ENCODE measurements around the gene HSD3B2.
A peak's percentile ranks its signal among the peaks of the same experiment; 100 is the strongest.
"Not testable (repeated sequence)": the region's sequence is repeated elsewhere in the genome, so short reads cannot be mapped to it uniquely, and the experiment has no call there.

HSD3B2 gene

DNA sequence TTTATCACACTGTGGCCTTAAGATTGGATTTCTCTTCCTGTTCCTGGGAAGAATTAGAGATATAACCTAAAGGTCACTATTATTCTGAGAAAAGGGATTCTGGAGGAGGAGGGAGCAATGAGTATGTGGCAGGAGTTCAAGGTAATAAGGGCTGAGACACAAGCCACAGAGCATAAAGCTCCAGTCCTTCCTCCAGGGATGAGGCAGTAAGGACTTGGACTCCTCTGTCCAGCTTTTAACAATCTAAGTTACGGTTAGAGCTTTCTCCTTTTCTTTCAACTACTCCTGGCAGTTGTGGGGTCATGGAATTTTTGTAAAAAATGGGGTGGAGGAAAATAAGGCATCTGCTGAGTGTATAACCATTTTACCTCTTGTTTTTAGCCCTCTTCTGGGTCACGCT lies at the start of gene HSD3B2:
TSS of gene HSD3B2 (plus strand) at position 201 of the 400 bp plus-strand sequence. CDS start 270 bp downstream, outside the sequence.
- no peak for DNase-seq

DNA sequence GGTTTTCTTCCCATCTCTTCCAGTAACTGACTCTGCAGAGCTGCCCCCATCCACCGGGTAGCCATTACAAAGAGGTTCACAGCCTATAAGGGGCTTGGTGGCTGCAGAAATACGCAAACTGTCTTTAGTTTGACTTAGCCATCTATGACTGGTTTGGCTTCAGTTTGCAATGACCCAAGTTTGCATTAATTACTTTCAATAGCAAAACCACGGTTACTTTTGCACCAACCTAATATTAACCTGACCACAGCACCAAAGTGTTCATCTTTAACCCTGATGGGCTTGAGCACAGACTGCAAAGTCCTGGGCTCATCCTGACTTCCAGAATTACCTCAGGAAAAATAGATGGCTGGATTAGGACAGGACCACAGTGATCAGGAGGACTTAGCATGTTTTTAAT lies 48.5 kb upstream of the HSD3B2 start:
- no peak for DNase-seq

DNA sequence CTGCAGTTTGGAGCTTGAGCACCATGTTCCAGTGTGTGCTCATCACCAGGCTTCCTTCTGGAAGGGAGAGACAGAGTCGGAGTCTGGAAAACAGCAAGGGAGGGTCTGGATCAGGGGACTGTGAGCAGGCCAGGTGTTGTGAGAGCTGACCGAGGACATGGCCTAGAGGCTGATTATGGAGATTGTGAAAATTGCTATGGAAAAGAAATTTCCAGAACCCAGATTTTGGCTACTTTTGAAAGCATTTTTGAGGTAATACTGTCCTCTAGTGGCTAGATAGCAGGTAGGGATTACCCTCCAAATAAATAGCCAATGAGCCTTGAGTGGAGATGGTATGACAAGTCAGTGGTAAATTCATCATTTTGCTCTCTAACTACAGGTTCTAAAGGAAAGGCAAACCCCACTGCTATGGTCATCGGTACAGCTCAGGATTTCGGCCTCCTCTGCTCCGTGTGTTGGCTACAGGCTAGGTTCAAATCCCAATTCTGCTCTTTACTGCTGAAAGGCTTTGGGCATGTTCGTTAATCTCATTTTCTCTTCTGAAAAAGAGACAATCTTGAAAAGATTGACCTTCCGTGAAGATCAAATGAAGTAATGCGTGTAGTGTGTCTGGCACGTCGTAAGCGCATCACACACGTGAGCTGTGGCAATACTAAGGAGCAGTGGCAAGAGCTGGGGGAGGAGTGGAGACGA lies 47.4 kb upstream of the HSD3B2 start:
- DNase-seq, result peak; percentile 21

DNA sequence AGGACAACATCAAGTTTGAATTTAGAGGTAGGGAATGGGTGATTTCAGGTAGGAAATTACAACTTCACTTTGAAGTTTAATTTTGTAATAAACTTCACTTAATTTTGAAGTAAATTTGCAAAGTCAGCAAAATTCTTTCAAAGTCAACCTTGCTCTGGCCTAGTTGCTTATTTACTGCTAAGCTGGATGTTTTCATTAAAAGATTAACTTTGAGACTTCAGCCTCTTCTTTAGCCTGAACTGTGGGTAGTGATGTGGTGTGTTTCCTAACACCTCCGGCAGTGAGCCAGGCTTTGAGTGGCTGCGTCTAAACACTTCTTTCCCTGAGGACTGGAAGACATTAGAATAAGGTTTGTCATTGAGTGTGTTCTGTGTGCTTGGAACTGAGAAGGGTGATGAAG lies 46.4 kb upstream of the HSD3B2 start, which contains the start of gene HAO2:
TSS of gene HAO2 (plus strand) at position 232 of the 400 bp plus-strand sequence. CDS start 12,301 bp downstream, outside the sequence.
- DNase-seq, result no peak

DNA sequence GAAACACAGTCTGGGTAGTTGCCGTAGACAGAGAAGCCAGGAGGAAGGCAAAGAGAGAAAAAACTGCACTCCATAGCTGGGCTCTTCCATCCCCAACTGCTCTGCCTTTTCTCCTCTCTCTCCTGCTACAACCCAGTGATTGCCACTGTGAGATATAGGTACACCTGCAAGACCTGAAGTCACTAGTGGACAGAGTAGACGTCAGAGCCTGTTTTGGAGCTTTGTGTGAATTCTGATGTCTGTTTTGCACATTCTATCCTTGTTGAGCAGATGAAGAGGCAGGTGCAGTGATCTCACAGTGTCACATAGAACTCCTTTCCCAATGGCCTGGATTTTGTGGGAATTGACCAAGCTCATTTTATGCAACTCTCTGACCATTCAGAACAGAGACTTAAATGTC lies 44.2 kb upstream of the HSD3B2 start:
- DNase-seq, result no peak

DNA sequence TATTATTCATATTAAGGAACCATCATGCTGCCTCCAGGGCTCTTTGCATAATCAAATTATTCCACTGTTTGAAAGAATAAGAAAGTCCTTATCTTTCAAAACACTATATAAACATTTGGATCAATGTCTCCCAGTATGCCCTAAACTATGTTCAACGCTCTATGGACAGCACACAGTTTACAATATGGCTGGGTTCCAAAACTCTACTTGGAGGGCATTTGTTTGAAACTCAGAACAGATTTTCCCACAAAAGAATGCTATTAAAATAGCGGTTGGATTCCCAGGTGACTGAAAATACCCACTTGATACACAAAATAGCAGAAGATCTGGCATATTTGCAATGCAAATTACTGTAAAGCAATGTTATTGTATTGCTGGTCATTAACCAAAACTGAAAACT lies 43.1 kb upstream of the HSD3B2 start:
- DNase-seq, result peak; percentile 7

DNA sequence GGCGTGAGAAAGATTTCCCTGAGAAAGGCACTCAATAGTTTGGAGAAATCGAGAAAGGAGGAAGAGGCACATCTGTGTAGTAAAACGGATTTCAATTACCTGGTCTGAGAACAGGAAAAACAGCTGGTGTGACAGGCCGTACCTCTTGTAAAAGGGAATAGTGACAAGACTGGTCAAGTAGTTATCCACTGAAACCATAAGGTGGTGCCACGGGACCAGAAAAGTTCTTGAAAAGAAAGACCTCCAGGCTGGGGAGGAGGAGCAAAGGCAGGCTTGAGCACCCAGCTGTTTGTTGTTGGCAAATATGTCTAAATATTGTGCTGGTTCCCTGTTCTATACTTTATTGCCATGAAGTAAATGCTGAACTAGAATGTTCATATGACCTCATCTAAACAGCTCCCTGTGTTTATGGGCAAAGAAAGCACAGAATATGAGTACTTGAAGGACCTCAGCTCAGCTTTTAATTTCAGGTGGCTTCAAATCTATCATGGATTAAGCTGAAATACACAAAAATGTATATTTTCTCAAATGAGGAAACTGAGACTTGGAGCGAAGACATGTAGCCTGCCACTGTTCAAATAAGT lies 42.4 kb upstream of the HSD3B2 start:
- peak; percentile 28 for DNase-seq

DNA sequence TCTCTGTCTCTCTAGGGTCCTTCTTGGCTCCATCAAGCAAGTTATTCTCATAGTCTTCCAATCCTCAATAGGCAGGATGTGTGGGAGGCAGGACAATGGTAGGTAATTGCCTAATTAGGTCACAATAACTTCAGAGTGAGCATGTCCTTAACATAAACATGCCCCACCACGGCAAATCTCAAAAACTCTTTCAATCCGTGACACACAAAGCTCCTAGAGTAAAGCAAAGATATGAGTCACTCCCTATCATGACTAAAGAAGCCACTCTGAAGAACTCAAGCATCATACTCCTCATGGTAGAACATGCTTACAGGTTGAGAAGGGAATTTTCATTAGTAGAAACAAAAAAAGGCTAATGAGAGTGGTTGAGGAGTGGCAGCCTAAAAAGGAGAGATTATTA lies 41.5 kb upstream of the HSD3B2 start:
- no peak for DNase-seq

DNA sequence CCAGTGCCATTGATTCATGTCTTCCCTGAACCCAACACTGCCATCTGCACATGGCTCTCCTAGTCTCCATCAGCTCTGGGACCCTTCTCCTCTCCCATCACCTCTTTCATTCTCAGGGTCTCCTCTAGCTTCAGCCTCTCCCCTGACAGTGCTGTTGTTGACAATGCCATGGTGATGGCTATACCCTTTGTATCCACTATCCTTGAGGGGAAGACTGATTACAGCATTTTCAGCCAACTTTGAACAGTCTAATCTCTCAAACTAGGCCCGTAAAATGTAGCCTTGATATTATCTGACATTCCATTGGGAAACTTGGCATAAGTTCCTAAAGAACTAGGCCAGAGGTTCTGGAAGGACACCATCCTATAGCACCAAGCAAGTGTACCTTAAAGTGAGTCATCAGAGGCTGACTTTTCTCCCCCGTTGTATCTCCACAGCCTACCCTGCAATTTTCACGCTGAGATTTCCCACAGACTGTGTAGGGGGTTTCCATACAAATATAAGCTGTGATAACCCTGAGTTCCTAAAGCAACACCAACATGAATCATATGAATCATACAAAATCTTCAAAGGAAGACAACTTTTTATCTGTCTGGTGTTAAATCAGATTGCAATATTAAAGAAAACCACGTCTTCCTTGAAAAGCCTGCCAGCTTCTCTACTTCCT lies 40.6 kb upstream of the HSD3B2 start:
- peak; percentile 3 for DNase-seq

DNA sequence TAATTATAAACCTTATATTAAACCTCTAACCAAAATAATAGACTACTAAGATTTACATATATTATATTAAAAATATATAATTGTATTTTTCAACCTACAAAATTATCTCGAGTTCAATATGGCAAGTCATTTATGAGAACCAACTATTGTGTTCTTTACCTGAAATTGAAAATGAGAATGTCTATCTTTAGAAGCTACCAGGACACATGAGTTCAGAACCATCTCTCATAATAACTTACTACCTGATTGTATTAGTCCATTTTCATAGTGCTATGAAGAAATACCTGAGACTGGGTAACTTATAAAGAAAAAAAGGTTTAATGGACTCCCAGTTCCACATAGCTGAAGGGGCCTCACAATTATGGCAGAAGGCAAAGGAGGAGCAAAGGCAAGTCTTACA lies 39.6 kb upstream of the HSD3B2 start:
- DNase-seq, result no peak

DNA sequence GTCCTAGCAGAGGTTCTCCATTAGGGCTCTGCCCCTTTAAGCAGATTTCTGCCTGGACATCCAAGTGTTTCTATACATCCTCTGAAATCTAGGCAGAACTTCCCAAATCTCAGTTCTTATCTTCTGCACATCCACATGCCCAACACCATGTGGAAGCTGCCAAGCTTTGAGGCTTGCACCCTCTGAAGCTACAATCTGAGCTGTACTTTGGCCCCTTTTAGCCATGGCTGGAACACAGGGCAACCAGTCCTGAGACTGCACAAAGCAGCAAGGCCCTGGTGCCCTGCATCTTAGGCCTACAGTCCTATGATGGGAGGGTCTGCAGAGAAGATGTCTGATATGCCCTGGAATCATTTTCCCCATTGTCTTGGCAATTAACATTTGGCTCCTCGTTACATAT lies 38.4 kb upstream of the HSD3B2 start:
- DNase-seq, result no peak

DNA sequence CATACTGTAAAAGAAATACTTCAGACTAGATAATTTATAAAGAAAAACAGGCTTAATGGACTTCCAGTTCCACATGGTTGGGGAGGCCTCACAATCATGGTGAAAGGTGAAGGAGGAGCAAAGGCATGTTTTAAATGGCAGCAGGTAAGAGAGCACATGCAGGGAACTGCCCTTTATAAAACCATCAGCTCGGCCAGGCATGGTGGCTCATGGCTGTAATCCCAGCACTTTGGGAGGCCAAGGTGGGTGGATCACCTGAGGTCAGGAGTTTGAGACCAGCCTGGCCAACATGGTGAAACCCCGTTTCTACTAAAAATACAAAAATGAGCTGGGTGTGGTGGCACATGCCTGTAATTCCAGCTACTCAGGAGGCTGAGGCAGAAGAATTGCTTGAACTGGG lies 37.4 kb upstream of the HSD3B2 start:
- DNase-seq, result not testable (repeated sequence)

DNA sequence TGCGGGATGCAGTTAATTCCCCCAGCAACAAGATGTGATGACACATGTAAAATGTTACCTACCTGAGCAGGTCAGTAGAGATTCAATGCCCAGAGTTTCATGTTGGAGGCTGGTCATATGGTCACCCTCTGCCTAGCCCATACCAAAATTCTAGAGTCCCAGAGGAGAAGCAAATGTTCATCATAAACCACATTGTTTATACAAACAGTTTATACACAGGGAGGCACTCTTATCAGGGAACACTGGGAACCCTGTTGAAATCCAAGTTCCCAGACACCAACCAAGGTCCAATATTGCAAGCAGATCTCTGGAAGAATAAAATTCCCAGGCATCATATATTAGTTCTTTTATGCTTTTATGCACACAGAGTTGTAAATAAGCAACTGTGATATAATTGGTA lies 35.8 kb upstream of the HSD3B2 start:
- DNase-seq, result no peak

DNA sequence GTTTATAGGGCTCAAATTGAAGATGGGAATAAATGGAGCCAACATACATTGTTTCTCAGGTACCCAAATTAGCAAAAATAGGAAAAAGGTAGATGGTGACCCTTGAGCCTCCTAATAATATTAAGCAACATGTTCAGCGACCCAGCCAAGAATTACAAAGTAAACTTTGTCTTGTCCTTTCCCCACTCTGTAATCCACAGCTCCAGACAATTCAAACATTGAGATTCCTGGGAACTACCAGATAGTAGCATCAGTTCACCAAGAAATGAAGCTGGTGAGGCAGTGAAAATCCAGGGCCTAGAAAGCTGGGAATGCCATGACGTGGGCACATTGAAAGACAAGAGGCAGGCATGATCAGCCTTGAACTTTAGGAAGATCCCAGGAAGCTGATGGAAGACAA lies 34.6 kb upstream of the HSD3B2 start:
- no peak for DNase-seq

DNA sequence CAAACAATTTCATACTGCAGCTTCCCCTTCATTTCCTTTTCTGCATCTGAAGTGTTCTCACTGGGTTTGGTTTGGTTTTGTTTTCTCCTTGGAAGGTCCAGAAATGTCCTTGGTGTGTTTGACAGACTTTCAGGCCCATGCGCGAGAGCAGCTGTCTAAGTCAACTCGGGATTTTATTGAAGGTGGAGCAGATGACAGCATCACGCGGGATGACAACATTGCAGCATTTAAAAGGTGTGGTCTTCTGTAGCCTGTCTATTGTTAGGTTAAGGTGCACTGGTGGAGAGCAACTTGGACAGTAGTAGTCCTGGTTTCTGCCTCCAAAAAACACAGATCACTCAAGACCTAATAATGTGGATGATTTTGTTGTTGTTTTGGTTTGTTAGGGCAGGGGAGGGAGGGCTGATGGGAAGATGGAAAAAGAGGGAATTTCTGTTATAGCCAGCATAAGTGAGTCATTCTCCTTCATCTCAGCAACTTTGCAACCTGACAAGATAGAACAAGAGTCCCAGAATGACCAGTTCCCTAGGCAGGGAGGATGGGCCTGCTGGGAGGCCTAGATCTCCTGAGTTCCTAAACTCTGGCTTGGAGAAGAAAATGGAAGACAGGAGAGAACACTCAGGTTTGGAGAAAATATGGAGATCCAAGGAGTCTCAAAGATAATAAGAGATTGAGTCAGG lies 33.8 kb upstream of the HSD3B2 start:
- DNase-seq, result no peak

DNA sequence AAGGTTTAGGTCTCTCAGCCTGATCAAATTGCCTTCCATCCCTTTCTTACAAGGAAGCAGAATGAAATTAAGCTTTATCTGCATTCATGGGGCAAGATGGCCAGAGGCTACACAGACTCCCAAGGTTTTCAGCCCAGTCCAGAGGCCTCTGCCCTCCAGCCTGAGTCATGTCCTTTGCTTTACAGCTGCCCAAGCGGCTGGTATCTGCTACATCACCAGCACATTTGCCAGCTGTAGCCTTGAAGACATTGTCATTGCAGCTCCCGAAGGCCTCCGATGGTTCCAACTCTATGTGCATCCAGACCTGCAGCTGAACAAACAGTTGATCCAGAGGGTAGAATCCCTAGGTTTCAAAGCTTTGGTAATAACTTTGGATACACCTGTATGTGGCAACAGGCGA lies 30.4 kb upstream of the HSD3B2 start:
- DNase-seq, result peak; percentile 0

DNA sequence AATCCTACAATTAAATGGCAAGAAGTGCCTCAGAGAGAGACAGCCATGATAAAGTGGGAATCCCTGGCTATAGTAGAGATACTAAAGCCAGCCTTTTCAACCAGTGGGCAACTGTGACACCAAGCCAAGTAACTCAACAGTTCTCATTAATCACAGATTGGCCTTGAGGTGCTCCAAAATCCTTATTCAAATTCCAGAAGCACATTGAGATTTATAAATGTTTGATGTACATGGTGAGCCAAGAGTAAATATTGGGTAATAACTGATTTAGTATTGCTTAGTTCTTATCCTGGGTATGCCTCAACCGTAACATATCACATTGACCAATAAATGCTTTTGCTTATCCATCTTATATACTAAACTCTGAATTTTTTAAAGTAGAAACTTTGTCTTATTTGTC lies 29.3 kb upstream of the HSD3B2 start:
- no peak for DNase-seq

DNA sequence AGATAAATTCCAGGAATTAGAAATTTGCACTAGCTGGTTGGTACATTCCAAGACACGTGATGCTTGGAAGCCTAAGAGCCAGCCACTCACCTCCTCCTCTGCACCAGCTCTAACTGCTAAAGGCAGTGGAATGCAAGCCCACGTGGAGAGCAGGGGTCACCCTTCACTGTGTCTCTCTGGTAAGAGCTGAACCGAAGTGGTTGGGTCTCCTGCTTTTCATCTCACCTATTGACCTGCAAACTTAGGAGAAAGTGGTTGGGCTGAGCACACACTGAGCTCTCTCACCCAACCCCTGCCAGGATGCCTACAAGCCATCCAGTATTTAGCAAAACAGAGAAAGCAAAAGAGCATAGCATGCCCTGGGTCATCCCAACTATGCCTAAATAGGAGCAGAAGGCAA lies 27.1 kb upstream of the HSD3B2 start:
- DNase-seq, result no peak

DNA sequence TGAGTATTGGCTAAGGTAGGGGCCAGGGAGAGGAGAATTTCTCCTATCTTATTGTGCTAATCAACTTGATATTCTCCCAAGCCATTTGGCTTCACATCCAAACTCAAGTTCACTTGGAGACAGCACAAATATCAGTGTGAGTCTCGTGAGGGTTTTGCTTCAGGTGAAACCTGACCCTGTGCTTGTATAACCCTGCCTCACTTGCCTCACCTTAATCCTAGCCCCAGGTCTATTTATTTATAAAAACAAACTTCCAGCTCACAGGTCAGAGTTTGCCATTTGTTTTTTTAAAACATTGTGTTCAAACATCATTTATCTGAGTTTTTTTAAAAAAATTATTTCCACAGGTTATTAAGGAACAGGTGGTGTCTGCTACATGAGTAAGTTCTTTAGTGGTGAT lies 26.5 kb upstream of the HSD3B2 start:
- DNase-seq, result no peak

DNA sequence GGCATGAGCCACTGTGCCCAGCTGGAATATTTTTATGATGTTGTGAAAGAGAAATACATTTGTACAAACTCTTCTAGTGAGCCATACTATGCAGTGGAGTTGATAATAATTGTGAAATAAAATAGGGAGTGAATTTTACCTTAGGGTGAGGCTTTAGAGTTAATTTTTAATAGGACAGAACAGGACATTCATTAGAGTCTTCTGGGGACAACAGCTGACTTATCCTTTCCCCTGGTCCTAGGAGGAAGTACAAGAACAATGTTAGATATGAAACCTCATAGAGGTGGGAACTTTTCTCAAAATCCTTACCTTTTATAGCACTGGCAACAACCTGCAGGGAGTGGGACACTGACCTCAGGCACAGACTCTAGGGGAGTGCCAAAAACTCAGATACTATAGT lies 24.4 kb upstream of the HSD3B2 start:
- no peak for DNase-seq

DNA sequence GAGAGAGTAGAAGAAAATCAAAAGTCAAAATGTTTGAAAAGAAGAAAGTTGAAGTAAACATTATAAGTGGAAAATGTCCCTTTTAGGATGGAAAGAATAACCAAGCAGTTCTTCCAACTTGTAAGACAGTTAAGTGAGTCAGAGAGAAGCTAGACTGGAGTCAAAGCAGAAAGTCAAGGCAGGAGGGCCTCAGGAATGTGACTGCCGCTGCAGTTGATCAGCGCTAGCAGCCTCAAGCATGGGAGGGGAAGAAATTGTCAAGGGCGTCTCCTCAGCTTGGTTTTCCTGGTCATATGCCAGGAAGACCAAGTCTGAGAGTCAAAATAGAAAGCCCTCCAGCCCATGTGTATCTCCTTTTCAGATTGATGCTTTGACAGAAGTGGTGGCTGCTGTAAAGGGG lies 23.2 kb upstream of the HSD3B2 start:
- no peak for DNase-seq

DNA sequence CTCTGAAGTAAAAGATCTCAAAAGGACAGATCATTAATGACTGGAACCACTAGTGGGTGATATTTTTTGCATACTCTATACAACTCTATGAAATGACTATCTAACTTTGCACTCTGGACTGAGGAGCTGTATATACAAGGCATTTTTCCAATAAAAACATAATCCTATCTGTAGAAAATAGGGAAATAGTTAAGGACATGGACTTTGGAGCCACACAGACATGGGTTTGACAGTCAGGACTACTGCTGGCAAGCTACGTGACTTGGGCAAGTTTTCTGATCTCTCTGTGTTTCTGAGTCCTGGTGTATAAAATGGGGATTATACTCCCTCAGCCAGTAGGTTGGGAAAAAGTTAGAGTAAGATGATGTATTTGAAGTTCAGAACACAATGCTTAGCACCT lies 20.9 kb upstream of the HSD3B2 start:
- no peak for DNase-seq

DNA sequence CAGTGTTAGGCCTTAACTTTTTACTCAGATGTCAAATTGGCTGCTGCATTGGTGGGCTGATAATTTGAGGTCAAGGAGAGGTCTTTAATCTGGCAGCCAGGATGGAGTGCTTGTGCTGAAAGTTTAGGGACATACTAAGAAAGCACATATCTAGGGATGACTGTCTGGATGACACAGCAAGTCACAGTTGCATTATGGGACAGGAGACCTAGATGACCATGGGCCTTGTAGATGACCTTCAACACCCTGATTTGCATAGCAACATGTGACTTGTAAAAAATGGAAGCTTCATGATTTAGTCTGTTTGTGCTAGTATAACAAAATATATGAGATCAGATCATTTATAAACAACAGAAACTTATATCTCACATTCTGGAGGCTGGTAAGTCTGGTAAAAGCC lies 18.0 kb upstream of the HSD3B2 start:
- DNase-seq, result no peak

DNA sequence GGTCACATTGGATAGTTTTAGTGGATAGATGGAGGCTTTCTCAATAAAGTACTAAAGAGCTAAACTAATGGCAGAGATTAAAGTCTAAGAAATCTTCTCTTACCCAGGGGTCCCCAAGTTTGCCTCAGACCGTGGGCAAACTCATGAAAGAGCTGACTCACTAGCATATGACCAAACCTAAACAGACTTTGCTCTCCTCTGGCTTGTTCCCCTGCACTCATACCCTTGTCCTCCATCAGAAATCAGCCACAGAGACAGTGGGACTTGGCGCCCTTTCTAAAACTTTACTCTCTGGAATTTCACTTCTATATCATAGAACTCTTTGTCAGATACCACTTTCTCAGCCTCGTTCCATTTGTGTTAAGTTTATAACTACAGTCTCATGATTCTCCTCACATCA lies 17.0 kb upstream of the HSD3B2 start:
- no peak for DNase-seq

Measured in NCI-H69 (cell line).